ENCODE data around the gene GPR12.
"Not testable (repeated sequence)": the region's sequence is repeated elsewhere in the genome, so short reads cannot be mapped to it uniquely, and the experiment has no call there.

Gene GPR12

GRCh38 chr13:26743971-26744370 is 16.6 kb downstream of the GPR12 start:
- DNase-seq: no peak

DNA sequence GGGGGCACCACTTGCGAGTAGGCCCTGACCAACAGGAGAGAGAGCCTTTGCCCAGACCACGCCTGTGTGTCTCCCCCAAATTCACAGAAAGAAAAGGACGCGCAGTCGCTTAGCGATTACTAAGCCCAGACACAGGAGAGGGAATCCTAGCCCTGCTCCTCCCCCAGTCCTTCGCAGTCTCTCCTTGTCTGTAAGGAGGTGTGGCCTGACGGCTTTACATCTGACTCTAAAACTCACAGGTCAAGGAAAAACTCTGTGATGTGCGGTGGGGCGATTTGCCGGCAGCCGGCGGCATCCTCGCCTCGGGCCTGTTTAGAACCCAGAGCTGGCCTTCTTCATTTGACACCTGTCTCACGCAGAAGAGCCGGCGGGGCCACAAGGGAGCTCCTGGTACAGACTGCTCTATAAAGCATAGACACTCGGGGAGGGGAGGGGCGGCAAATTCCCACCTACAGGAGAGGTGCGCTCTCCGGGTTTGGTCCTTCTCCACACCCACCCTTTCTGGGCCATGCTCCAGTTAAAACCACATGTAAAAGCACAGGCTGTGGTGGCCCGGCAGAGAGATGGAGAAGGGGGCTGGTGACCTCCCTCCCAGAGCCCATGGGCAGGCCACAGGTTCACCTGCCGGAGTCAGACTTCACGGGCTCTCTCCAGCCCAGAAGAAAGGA is 17.8 kb downstream of the GPR12 start:
- DNase-seq: no peak

DNA sequence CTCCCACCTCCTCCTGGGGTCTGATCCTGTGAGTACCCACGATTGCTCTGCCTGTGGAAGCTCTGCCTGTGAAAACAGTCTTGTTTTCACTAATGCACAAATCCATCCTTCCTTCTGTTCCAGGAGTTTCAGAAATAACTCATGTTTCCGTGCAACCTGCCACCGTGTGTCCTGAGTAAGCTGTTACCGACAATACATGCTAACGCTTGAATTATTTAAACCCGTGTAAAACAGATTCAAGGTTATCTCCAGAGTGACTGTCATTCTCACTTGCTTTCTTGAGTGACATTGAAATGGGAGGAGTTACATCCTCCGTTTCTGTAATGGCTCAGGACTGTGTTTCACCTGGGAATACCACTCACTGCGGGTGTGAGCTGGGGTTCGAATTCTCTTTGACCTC is 24.9 kb downstream of the GPR12 start:
- no peak for DNase-seq

DNA sequence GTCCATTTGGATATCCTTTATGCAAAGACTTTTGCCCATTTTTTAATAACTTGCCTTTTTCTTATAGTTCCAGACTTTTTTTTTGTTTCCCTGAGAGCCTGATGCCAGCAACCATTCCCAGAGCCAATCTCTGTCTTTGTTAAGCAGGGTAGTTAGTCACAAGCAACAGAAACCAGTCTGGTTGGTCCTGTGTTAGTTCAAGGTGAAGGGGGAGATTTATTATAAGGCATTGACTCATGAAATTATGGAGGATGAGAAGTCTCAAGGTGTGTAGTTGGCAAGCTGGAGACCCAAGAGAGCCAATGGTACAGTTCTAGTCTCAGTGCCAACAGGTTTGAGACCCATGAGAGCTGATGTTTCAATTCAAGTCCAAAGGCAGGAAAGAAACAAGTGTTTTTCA is 33.0 kb downstream of the GPR12 start:
- no peak for DNase-seq

DNA sequence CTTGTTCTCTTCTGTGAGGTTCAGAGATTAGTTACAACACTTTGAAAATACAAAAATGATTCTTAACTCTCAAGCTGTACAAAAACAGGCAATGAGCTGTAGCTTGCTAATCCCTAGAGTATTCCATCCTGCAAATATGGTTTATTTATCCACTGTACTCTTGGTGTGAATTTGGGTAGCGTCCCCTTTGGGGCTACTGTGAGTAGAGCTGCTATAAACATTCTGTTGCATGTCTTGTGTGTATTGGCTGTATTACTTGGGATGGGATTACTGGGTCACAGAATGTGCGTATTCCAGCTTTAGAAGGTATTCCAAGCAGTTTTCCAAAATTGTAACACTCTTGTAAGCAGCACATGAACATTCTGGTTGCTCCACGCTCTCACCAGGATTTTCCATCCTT is 33.5 kb downstream of the GPR12 start:
- DNase-seq: no peak

GRCh38 chr13:26726684-26727083 is 33.9 kb downstream of the GPR12 start:
- no peak for DNase-seq

- not testable (repeated sequence) for DNase-seq
Observed at GRCh38 chr13:26723620-26724019, 37.0 kb downstream of the GPR12 start.

- DNase-seq: no peak
Observed at GRCh38 chr13:26722321-26722720, 38.3 kb downstream of the GPR12 start.

DNA sequence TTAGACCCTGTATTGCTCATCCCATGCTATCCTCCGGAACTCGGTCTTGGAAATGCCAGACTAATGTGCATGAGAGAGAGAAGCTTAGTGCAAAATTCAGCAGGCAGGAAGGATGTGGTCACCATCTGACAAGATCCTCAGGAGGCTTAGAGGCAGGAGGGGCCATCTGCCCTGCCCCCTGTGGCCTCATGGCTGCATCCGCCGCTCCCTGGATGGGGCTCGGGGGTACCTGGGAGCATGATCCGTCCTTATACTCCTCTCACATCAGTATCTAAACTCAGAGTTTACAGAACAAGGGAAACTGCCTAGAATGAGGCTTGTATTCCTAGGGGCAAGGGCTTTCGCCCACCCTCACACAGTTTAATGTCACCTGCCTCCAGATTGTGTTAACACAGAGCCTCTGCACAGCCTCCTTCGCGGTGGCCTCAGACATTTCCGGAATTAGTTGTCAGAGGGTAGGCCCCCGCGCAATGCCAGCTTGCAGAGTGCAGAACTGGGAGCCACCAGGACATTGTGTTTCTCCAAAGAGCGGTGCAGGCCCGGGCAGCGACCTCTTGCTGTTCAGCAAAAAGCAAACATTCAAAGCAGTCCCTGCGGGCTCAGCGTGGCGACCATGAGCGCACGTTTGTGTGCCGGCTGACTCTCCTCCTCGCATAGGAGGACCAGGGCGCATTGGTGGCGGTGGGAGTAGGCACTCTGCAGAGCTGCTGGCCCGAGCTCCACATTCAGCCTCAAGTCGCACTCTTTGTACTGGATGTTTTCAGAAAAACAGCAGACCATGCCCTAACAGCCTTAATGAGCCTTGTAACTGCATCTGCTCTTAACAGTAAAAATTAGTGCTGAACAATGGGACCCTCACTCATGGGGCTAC is 39.1 kb downstream of the GPR12 start:
- DNase-seq: peak; percentile 16

- DNase-seq: no peak
Observed at GRCh38 chr13:26719356-26719945, 41.1 kb downstream of the GPR12 start.

GRCh38 chr13:26718872-26719271 is 41.7 kb downstream of the GPR12 start:
- DNase-seq: no peak

GRCh38 chr13:26718146-26718545 is 42.4 kb downstream of the GPR12 start:
- no peak for DNase-seq

DNA sequence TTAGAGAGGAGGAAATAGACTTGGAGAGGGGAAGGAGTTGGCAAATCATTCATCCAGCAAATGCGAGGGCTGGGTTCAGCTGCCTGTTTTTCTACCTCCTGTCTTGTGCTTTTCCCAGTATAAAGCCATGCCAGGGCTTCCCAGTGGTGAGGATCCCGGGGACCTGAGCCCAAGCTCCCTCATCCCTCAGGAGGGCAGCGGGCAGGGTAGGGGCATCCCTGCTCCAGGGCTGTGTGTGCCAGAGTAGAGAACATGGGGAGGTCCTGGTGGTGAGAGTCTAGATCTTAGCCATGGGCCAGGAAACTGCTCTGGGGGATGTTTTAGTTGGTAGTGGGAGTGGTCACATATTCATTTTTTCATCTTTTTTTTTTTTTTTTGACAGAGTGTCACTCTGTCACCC is 43.6 kb downstream of the GPR12 start:
- DNase-seq: no peak

DNA sequence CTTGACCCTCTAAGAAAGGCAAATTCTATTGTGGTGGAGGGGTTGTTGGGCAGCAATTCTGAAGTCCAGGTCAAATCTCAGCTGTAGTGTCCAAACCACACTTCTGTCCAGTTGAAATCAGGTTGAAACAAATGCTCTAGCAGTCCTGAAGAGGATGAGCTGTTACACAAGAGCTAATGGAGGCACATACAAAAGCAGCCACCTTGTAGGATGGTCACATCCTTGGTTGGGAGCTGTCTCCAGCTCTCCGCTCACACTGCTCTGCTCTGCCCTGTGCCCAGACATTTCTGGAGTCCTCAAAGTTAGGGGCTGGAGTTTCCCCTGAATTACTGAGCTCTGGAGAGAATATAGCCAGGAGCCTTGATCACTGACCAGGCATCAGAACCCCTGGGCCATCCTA is 47.2 kb downstream of the GPR12 start:
- no peak for DNase-seq

- no peak for DNase-seq
Observed at GRCh38 chr13:26711211-26711610, 49.4 kb downstream of the GPR12 start.

GRCh38 chr13:26710166-26710565 is 50.4 kb downstream of the GPR12 start:
- no peak for DNase-seq

GRCh38 chr13:26709461-26709860 is 51.1 kb downstream of the GPR12 start:
- no peak for DNase-seq

DNA sequence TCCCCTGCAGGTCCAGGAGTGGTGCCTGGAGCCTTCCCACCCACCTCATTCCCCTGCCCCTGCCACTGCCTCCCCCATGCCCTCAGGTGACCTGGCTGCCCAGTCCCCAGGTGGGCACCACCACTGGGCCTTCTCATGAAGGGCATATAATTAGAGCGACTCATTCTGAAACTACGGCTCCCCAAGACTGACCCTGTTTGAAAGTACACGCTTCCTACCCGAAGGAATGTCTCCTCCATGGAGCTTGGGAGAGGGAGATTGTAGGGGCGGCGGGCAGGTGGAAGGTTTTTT is 52.6 kb downstream of the GPR12 start:
- no peak for DNase-seq

DNA sequence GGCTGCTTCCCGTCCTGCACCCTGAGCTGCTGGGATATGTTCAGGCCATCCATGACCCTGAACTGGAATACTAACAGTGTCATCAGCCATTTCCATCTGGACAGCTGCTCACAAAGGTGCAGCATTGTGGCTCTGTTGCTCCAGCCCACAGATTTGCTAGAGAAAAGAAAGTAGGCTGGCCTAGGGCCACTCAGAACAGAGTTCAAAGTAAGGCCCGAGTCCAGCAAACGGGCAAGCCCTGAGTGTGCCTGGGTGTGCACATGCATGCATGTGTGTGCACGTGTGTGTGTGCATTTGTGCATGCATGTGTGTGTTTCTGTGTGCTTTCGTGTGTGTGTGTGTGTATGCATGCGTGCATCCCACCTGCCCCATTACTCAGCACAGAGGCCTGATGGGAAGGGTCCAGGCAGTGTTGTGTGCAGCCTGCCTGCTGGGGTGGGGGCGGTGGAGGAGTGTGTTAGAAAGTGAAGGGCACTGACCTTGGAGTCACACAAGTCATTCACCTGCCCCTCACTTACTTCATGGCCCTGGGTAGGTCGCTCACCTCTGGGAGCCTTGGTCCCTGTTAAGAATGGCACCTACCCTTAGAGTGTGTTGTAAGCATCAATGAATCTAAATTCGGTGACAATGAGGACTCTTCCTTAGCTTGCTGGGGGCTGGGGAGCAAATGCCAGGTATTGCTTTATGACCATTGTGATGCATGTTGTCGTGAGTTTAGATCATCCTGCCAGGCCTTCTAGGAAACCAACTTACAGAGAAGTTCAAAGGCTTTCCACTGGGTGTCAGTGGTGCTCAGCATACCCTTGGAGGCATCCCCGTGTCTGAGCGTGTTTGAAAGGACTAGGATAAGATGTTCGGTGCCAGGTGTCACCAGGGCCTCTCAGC is 53.2 kb downstream of the GPR12 start:
- no peak for DNase-seq

DNA sequence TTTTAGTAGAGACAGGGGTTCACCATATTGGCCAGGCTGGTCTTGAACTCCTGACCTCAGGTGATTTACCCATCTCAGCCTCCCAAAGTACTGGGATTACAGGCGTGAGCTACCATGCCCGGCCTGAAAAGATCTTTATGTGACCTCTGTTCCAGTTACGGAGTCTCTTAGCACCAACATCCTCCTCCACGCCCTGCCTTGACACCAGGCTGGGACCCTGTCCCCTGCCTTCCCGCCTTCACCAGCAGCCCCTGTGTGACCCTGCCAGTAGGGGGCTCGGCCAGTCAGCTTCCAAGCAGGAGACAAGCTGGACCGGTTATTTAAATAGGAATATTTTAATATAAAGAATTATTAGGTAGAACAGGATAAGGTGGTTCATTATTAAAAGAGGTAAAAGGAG is 54.2 kb downstream of the GPR12 start:
- no peak for DNase-seq

DNA sequence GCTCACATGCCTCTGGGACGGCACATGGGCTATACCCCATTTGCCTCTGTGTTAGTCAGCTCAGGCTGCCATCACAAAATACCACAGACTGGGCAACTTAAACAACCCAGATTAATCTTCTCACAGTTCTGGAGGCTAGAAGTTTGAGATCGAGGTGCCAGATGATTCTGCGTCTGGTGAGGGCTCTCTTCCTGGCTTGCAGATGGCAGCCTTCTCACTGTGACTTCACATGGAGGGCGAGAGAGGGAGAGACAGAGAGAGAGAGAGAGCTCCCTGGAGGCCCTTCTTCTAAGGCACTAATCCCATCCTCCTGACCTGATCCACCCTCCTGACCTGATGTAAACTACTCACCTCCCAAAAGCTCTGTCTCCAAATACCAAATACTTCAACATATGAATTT is 55.0 kb downstream of the GPR12 start:
- DNase-seq: no peak
